Kidney (tissue), 14 donors: ENCODE data around the gene ZDHHC21. TPM values are rescaled to one million over a fixed set of nuclear protein-coding genes. Genes with fewer than 3 reads are reported as not detected.
A peak's percentile ranks its signal among the peaks of the same experiment; 100 is the strongest.

Experiments used
- DNase-seq, 5 donors: peaks; one replicate each; pipeline ENCODE4 v3.0.0-alpha.2; 2013 to 2020
- FAIRE-seq: peaks from 2 replicates; lab custom pipeline; 2012; peaks lifted over from hg19 to GRCh38; lab: Jason Lieb, UNC
- H3K27ac ChIP-seq, 2 donors: one replicate each; pipeline ENCODE4 v1.7.0; 2013; ENCODE audit warnings: low read depth in 2 of 2, low read length in 2 of 2, inconsistent platforms in 1 of 2
- H3K27me3 ChIP-seq: one replicate; pipeline ENCODE4 v1.7.1; 2013; ENCODE audit warnings: low read length, inconsistent platforms; ENCODE audit not compliant: control insufficient read depth, insufficient read depth
- H3K36me3 ChIP-seq, 3 donors: one replicate each; pipeline versions ENCODE4 v1.7.0 to v1.7.1; 2013; ENCODE audit warnings: low read length in 3 of 3, control low read depth in 1 of 3, inconsistent platforms in 1 of 3; ENCODE audit not compliant: insufficient read depth in 3 of 3, control insufficient read depth in 2 of 3
- H3K4me1 ChIP-seq, 3 donors: one replicate each; pipeline versions ENCODE4 v1.7.0 to v1.7.1; 2013; ENCODE audit warnings: low read length in 3 of 3, inconsistent platforms in 1 of 3, low read depth in 1 of 3; ENCODE audit not compliant: control insufficient read depth in 2 of 3, insufficient read depth in 2 of 3
- H3K4me3 ChIP-seq, 3 donors: one replicate each; pipeline versions ENCODE4 v1.7.0 to v1.8.1; 2013; ENCODE audit warnings: low read length in 3 of 3, control low read depth in 1 of 3, inconsistent platforms in 1 of 3
- H3K9ac ChIP-seq, 3 donors: one replicate each; pipeline versions ENCODE4 v1.7.0 to v1.7.1; 2013; ENCODE audit warnings: low read length in 3 of 3, control low read depth in 1 of 3, inconsistent platforms in 1 of 3
- H3K9me3 ChIP-seq, 3 donors: one replicate each; pipeline versions ENCODE4 v1.7.0 to v1.7.1; 2013; ENCODE audit warnings: low read length in 3 of 3, control low read depth in 1 of 3, inconsistent platforms in 1 of 3; ENCODE audit not compliant: control insufficient read depth in 2 of 3, insufficient read depth in 1 of 3
- intact Hi-C: fragments of 100-400 bp; cut with DNase I; formaldehyde crosslinking; loops from one replicate; pipeline ENCODE4 v1.11.1; 2022
- polyA plus RNA-seq: library from polyadenylated mRNA; stranded (reverse); fragments of 350-450 nt; fragmentation: Illumina TruSeq; extraction: RNeasy Lipid Tissue Mini Kit (QIAGEN cat#74804); gene quantifications from one replicate; pipeline ENCODE4 v1.2.3, GENCODE V29; 2014; ENCODE audit warnings: low read depth, low replicate concordance; ENCODE audit not compliant: insufficient read depth
- total RNA-seq: library from RNA; stranded (reverse); fragmentation: NEBNext Ultra II Directional; extraction: Animal tissue kit (Norgen Biotek cat#: 25700); gene quantifications from one replicate; pipeline ENCODE4 v1.2.1, GENCODE V29; 2021
- TF ChIP-seq, protein P1 (sequence below): IDR thresholded peaks from 3 replicates; pipeline ENCODE4 v1.5.1; 2012; ENCODE audit warnings: mild to moderate bottlenecking, moderate library complexity, borderline replicate concordance; ENCODE audit not compliant: insufficient read depth; ENCODE audit errors: extremely low read depth
- donor health status: control.
- donor health status: control.
- donor health status: control.
- donor health status: control.
- donor health status: control.
- donor health status: DM: yes; HTN: yes; CAD: no.
- donor health status: Normal renal cell carcinoma (clear cell type).

Gene ZDHHC21
- total and polyA plus RNA-seq, 2 donors from 2014 or later, result 4.0 to 15.2 TPM

DNA sequence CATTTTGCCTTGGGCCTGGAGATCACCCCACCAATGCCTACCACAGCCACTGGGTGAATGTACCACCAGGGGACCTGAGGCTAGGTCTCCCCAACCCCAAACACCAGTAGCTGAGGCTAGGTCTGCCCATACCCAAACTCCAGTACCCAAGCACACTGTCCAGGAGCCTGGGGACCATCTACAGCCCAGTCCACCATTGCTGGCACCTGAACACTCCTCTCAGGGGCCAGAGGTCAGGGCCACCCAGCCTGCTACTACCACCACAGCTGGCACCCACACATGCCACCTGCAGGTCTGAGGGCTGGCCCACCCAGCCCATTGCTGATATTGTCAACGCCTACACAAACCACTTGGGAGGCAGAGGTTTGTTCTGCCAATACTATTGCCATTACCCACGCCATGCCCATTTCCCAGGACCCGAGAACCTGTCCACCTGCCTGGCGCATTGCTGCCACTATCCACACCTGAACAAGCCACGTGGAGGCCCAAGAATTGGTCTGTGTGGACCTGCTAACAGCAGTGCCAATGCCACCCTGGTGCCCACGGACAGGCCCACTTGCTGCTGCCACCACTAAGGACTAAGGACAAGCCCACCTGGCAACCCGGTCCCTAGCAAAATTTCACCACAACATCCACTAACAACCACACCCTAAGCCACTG is 59.2 kb downstream of the ZDHHC21 start:
- H3K9ac ChIP-seq, result no peak overlapping the region
- H3K27ac ChIP-seq, result no peak overlapping the region
- TF ChIP-seq, protein P1, sequence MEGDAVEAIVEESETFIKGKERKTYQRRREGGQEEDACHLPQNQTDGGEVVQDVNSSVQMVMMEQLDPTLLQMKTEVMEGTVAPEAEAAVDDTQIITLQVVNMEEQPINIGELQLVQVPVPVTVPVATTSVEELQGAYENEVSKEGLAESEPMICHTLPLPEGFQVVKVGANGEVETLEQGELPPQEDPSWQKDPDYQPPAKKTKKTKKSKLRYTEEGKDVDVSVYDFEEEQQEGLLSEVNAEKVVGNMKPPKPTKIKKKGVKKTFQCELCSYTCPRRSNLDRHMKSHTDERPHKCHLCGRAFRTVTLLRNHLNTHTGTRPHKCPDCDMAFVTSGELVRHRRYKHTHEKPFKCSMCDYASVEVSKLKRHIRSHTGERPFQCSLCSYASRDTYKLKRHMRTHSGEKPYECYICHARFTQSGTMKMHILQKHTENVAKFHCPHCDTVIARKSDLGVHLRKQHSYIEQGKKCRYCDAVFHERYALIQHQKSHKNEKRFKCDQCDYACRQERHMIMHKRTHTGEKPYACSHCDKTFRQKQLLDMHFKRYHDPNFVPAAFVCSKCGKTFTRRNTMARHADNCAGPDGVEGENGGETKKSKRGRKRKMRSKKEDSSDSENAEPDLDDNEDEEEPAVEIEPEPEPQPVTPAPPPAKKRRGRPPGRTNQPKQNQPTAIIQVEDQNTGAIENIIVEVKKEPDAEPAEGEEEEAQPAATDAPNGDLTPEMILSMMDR, result no peak
- H3K27me3 ChIP-seq, result no peaks in the 10 kb centered on the region
- no peaks in the 10 kb centered on the region for H3K4me1 ChIP-seq
- no peak overlapping the region for H3K4me3 ChIP-seq
- intact Hi-C loops, result no loop called here
- H3K9me3 ChIP-seq, result peaks cover 0 to 9% (median 4%) of the 10 kb centered on the region in 3 donors
- FAIRE-seq (no peak), DNase-seq (peak in 1 of 5 donors; percentile 63)
- peaks cover 0 to 2% (median 0%) of the 10 kb centered on the region in 3 donors for H3K36me3 ChIP-seq

DNA sequence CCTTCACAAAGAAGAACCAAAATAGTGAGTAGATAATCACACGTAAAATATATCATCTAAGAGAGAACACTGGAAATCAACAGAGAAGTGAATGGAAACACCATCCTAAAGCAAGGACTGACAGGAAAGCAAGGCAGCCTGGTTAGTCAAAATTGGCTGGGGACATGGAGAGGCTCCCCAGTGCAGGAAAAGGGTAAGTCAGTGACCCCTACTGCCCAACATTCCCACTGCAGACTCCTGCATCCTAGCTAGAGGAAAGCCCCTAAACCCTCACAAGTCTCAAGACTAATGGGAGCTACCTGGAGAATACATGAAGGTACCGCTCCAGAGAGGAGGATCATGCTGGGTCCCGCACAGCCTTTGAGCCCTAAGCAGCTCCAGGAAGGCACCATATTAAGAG is 60.1 kb downstream of the ZDHHC21 start:
- H3K27me3 ChIP-seq, result no peaks in the 10 kb centered on the region
- FAIRE-seq, result no peak
- no peaks in the 10 kb centered on the region for H3K4me1 ChIP-seq
- H3K4me3 ChIP-seq, result no peak overlapping the region
- H3K9ac ChIP-seq, result no peak overlapping the region
- TF ChIP-seq, protein P1, result no peak
- no peak overlapping the region for H3K27ac ChIP-seq
- intact Hi-C loops, result no loop called here
- peaks cover 0 to 9% (median 4%) of the 10 kb centered on the region in 3 donors for H3K9me3 ChIP-seq
- no peak for DNase-seq
- peaks cover 0 to 2% (median 0%) of the 10 kb centered on the region in 3 donors for H3K36me3 ChIP-seq

DNA sequence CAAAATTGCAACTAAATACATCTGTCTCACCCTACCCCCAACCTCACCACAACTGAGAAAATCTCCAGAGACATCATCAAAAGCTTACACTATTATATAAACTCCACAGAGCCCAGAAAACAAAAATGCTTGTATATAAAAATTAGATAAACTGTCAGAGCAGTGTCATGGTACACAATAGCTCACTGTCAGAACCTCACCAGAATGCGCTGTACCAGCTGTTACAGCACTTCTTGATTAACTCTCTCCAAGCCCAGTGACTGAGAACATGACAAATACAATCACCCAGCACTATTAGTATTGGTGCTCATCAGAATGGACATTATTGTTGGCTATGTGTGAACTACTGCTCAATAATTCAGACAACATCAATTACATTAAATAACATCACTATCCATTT is 65.7 kb downstream of the ZDHHC21 start:
- peak overlapping the region in 1 of 3 donors; percentile 3 for H3K4me3 ChIP-seq
- H3K4me1 ChIP-seq, result no peaks in the 10 kb centered on the region
- no peak overlapping the region for H3K9ac ChIP-seq
- no peak for DNase-seq
- FAIRE-seq, result no peak
- no peaks in the 10 kb centered on the region for H3K27me3 ChIP-seq
- H3K36me3 ChIP-seq, result peaks cover 0 to 2% (median 0%) of the 10 kb centered on the region in 3 donors
- no peak overlapping the region for H3K27ac ChIP-seq
- TF ChIP-seq, protein P1, result no peak
- intact Hi-C loops, result loop anchor here (10.0 kb wide), 1 partner anchor 137 kb away; no protein-coding TSS in a partner anchor
- H3K9me3 ChIP-seq, result peaks cover 0 to 9% (median 4%) of the 10 kb centered on the region in 3 donors
